DMS53 treated with DMSO at 0.1 percent for 48 hours (cell line): ENCODE measurements around the gene PRPF40B.
A peak's percentile ranks its signal among the peaks of the same experiment; 100 is the strongest.
"Not testable (repeated sequence)": the region's sequence is repeated elsewhere in the genome, so short reads cannot be mapped to it uniquely, and the experiment has no call there.

ENCODE experiments used
- DNase-seq: peaks from one replicate; lab custom pipeline; 2025; ENCODE audit not compliant: unreplicated experiment; lab: John Stamatoyannopoulos, UW

The PRPF40B gene

GRCh38 chr12:49623142-49623904 is at the start of gene PRPF40B:
Gene PRPF40B (plus strand): TSS chr12:49623561. CDS start chr12:49623591, 30 bp downstream.
- peak; percentile 84 for DNase-seq

- no peak for DNase-seq
Measured at GRCh38 chr12:49577589-49578315, 45.6 kb upstream of the PRPF40B start.

DNA sequence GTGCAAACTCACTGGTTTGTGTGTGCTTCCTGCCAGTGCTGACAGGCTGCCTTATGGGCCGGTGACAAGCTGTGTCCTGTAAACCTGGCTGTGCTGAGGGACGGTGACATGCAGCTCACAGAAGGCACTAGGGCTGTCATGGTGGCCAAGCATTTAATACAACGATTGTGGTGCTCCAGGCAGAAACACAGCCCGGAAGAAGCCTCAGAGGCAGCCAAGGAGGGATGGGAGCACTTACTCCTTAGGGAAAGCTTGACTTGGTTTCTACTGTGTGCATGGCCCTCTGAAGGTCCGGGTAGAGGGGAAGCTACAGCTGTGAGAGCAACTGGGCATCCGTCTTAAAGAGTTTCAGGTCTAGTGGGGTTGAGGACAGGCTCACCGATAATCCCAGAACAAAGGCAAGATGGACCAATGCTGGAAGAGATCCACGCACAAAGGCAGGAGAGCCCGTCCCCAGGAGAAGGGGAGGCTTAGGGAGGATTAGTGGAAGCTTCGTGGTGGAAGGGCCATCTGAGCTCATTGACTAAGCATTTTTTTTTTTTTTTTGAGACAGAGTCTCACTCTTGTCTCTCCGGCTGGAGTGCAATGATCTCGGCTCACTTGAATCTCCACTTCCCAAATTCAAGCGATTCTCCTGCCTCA is 44.8 kb upstream of the PRPF40B start:
- DNase-seq = no peak

DNA sequence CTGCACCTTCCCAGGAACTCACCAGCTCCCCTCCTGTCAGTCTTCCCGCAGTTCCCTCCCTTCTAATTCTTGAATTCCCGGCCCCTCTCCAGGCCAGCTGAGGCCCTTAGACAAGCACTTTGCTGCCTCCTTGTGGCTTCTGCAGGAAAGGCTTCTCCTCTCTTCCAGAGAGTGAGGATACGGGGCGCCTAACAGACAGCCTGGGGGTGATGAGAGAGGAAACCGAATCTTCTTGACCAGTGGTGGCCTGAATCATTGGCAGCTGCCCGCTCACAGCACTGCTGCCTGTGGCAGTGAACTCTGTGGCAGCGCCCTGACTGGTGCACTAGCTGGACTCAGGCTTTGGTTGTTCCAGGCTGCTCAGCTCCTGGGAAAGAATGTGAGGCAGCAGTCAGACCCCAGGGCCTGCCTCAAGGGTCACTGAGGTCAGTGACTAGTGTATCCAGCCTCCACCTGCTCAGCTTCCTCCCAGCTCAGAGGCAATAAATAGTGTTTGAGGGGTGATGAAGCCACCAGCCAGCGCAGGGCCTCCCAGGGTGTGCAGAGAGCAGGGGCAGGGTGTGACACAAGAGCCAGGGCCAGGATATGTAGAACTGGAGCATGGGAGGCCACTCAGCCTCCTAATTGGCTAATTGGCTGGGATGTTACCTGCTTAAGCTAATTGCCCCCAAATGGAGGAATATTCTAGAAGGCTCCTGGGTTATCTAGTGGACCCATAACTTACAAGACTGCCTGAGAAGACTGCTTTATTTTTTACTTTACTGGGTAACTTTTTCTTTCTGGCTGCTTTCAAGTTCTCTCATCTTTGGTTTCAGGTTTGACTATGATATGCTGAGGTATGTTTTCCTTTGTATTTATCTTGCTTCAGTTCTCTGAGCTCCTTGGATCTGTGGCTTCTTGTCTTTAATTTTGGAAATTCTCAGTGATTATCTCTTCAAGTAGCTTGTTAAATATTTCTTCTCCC is 42.5 kb upstream of the PRPF40B start:
- DNase-seq = peak; percentile 83

DNA sequence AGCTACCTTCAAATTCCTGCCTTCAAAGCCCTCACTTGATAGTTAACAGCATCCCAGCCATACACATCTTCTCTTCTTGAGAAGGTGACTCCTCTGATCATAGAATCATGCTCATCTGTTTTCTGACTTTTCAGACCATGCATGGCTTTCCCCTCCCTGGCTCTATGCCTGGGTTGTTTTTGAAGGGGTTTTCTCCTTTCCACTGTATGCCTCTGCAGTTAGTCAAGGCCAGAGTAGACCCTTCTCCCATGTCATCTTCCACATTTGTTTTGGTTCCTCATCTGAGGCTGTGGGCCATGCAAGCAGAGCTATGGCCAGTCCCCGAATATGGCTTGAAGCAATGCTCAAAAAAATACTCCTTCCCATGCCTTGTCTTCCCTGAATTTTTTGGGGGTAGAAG is 41.2 kb upstream of the PRPF40B start:
- DNase-seq = no peak

- DNase-seq = no peak
Measured at GRCh38 chr12:49582850-49583249, 40.5 kb upstream of the PRPF40B start.

DNA sequence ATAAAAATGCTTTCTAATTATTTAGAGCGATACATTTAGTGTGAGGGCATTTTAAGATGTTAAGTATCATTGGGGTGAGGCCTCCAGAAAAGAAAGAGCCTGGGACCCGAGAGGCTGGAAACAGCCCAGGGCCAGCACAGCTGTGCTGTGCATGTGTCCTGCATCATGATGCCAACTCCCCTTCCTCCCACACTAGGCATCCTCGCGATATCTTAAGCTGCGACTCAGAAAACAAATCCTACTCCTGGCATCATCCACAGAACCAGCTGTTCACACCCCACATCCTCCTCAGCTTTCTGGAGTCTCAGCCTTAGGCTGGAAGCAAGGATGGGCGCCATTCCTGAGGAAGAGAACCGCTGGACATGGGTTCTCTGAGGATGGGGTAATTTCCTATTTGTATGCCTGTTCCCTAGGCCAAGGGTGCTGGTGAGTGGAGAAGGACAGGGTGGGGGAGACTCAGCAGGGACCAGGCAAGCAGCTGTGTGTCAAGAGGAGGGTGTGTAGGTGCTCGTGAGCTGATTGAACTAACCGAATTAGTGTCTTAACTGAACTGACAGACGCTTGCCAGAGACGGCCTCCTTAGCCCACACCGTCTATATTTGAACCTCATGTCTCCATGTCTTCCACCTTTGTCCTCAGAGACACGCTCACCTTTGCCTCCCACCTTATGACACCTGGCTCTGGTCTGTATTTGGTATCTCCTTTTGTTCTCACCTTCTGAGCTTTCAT is 39.8 kb upstream of the PRPF40B start:
- no peak for DNase-seq

- DNase-seq = no peak
Measured at GRCh38 chr12:49584591-49584990, 38.8 kb upstream of the PRPF40B start.

- no peak for DNase-seq
Measured at GRCh38 chr12:49585477-49586459, 37.6 kb upstream of the PRPF40B start.

DNA sequence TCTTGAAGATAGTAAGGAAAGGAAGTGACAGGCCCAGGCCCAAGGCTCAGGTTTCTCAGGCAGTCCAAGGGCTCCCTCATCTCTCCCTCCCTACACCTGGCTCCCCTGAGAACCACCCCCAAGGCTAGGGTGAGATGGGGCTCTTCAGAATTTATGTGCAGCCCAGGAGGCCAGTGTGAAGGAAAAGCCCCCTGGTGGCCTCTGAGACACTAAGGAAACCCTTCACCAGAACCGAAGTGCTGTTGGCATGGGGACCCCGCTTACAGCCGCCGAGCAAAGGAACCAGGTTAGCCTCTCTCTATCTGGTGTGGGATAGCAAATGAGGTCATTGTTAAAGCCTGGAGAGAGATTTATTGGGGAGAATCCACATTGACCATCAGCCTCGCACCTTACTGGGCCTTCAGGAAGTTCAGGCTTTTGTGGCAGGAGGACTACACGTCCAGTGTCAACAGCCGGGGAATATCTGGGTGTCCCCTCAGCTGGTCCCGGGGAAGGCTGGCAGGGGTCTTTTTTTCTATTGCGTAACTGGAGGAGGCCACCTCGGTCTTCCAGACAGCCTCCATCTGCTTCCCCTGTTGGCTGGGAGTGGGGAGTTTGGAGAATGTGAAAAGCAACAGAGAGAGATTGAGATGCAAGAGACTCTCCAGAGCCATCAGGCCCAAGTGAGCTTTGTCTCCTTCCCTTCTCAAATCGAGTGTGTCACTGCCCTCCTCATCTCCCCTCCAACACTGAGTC is 36.0 kb upstream of the PRPF40B start:
- DNase-seq = no peak

DNA sequence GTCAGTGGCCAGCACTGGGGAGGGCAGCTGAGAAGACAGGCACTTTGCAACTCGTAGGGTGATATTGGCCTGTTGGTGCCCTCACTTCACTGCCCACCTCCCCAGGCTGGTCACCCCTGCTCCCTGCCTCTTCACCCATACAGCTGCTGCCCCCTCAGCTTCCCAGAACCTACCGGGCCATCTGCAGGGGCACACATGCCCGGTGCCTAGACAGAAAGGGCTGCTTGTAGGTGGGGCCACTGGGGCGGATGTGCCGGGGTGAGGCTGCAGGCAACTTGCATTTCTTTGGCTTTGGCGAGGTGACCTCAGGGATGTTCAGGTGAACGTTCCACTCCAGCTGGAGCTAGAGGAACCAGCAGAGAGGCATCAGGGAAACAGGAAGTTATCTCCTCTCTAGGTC is 35.1 kb upstream of the PRPF40B start:
- DNase-seq = no peak

- no peak for DNase-seq
Measured at GRCh38 chr12:49588721-49589516, 34.4 kb upstream of the PRPF40B start.

DNA sequence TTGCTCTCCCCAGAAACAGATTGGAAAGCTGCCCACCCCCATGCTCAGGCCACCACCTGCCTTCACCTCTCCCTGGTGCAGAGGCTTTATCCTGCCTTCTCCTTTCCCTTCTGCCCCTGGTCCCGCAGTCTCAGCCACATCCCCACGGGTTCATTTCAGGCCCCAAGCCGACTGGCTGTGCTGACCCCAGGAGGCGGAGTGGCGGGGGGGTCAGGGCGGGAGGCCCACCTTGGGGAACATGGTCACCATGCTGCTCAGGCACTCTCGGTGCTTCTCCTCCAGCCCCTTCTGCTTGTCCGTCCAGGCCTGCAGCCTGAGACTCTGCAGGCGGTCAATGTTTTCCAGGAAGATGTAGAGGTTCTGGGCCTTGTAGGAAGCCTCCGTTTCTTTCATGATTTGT is 24.8 kb upstream of the PRPF40B start:
- DNase-seq = no peak

GRCh38 chr12:49599961-49600360 is 23.4 kb upstream of the PRPF40B start:
- DNase-seq = no peak

- DNase-seq = no peak
Measured at GRCh38 chr12:49603721-49604120, 19.6 kb upstream of the PRPF40B start.

DNA sequence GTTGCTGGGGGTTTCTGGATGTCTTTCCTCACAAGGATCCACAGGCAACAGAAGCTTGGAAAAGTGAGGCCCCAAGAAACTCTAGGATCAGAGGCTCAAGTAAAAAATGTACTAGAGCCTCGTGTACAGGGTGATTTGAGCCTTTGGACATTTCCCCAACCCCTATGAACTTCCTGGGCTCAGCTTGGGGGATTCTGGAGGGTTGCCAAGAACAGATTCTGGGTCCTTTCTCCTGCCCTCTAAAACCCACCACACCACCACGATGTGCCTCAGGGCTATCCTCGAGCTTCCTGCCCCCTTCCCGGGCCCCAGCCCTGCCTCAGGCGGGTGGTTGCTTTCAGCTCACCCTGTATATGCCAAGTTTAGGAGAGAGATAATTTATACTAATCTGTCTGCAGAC is 18.5 kb upstream of the PRPF40B start:
- DNase-seq = no peak

- not testable (repeated sequence) for DNase-seq
Measured at GRCh38 chr12:49605539-49605938, 17.8 kb upstream of the PRPF40B start, which contains the start of gene FAM186B. Gene FAM186B (minus strand): TSS chr12:49605639. CDS start chr12:49605477, 162 bp downstream.
